HG03442 (cell line): ENCODE results near the gene CAMKMT.
A peak's percentile ranks its signal among the peaks of the same experiment; 100 is the strongest.

Source experiments
- ATAC-seq: cut with Tn5 transposase; IDR thresholded peaks from one replicate; pipeline ENCODE4 v1.9.1; 2021; ENCODE audit warnings: mild to moderate bottlenecking, moderate library complexity; ENCODE audit not compliant: unreplicated experiment

The CAMKMT gene

DNA sequence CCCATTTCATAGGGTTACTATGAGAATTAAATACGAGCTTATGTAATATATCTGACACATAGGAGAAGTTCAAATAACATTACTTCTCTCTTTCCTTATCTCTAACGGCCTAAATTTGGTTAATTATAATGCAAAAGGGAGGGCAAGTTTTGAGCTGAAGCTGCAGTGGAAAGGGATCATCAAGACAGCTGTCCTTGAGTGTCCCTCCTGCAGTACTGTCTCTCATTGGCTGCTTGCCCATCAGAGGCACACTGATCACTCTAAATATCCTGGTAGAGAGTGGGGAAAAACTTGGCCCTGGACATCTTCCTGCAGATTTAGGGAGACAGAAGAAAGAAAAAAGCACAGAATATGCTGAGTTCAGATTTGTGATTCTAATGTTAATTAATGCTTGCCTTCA lies 186.0 kb downstream of the CAMKMT start:
- no peak for ATAC-seq

DNA sequence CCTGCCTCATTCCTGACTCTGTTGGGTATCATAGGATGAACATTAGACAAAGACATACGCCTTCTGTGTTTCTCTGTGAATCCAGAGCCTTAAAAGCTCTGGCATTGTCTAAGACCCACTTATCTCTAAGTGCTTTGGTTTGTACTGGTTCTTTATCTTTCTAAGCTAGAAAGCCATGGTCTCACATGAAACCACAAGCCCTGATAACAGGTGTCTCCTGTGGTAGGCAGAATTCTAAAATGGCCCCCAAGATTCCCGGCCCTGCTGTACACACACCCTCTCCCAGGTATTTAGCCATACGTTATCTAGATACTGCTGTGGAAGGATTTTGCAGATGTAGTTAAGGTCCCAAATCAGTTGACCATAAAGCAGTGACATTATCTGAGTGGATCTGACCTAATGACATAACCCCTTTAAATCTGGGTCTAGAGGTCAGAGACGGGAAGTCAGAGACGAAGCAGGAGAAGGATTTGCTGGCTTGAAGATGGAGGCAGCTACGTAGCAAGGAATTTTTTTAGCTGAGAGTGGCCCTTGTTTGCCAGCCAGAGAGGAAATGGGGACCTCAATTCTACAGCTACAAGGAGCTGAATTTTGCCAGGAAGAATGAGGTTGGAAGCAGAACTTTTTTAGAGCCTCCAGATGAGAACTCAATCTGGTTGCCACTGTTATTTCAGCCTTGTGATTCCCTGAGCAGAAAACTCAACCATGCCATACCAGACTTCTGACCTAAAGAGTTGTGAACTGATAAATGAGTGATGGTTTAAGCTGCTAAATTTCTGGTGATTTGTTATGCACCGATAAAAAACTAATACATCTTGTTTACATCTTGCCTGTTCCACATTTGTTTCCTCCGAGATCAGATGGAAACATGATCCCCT lies 186.7 kb downstream of the CAMKMT start:
- ATAC-seq, result no peak

DNA sequence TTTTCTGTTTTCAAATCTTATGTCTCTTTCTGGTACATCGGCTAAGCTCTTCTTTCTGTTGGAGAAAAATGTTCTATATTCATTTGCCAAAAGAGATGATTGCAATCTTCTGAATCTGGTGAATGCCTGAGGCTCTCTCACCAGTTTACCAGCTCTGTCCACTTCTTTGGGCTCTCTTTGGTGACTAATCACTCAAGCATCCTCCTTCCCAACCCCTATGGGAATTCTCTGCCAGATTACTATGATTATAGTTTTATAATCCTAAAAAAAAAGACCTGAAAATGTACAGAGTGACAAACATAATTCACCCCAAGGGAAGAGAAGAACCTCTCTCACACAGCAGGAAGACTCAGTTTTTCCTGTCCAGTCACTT lies 187.3 kb downstream of the CAMKMT start:
- ATAC-seq, result no peak

DNA sequence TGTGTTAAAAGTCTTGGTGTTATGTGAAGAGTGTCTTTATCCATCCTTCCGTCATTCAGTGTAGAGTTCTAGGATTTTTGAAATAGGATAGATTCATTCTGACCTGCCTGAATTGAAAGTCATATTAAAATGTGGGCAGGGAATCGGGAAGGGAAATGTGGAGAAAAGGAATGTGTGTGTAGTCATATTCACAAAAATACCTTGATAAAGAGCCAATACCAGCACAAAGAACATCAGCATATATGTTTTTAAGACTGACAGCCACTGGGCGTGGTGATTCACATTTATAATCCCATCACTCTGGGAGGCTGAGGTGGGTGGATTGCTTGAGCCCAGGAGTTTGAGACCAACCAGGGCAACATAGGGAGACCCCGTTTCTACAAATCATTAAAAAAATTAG lies 188.1 kb downstream of the CAMKMT start:
- no peak for ATAC-seq

DNA sequence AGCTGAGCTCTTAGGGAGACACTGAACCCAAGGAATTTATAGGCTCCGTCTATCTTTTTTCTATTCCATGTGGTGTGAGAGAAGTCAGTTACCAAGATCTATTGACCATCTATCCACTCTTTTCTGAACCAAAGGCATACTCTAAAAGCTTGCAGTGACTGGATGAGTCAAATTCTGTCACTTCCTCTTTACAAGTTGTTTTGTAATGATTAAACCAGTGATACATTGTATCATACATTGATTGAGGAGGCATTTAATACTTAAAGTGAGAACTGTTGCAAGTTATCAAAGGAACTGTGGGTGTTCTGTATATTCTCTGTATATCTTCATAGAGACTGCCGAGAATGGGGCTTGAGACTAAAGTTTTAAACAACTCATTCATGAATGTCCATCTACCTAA lies 188.8 kb downstream of the CAMKMT start:
- ATAC-seq, result no peak

DNA sequence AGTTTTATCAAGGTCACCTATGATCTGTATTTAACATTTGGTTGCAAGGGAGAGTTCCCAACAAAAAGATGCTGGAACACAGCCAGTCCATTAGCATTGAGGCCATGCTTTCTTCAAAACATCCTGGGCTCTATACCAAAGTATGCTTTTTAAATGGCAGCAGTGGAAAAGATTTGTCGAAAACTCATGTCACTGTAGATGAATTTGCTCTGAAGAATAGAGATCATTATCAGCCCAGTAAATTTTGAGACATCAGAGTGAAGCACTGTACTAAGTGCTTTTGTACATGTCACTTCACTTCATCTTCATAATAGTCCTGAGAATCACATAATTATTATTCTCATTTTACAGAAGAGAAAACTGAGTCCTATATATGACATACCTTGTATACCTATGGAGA lies 189.8 kb downstream of the CAMKMT start:
- no peak for ATAC-seq

DNA sequence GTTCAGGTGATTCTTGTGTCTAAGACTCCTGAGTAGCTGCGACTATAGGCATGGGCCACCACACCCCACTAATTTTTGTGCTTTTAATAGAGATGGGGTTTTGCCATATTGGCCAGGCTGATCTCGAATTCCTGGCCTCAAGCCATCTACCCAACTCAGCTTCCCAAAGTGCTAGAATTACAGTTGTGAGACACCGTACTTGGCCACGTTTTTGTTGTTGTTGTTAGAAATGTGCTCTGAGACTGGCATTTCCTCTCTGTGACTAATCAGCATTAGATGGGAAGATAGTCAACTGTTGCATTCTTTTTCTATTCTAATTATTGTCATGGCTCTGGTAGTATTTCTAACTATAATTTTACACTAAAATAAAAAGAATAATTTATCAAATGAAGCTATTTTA lies 191.7 kb downstream of the CAMKMT start:
- ATAC-seq, result no peak

DNA sequence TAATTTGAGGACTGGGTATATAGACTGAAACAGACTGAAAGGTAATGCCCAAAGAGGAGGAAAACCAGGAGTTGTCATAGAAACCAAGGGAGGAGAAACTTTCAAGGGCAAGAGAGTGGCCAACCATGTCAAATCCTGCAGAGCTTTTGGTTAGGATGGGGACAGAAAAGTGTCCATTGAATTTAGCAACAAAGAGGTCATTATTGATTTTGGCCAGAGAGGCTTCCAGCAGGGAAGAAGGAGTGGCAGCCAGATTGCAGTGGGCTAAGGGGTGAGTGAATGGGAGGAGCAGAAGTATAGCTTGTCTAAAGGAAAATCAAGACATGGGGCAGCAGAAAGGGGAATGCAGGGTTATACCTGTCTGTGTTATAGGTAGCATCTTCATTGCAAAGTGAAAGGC lies 194.0 kb downstream of the CAMKMT start:
- ATAC-seq, result no peak

DNA sequence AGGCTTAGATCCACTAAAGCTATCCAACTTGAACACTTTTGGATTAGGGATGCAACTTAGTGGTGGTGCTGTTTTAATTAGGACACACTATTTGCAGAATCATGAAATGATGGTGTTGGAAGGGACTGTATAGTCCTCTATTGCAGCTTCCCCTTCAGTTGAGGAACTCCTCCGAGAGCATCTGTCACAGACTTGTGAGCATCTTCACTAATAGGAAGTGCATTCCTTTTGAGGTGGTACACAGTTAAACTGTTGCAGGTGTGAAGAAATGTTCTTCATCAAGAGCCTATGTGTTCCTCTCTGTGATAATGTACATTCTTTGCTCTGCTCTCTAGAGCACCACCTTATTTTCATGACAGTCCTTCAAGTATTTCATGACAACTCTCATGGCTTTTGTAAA lies 197.4 kb downstream of the CAMKMT start:
- no peak for ATAC-seq

DNA sequence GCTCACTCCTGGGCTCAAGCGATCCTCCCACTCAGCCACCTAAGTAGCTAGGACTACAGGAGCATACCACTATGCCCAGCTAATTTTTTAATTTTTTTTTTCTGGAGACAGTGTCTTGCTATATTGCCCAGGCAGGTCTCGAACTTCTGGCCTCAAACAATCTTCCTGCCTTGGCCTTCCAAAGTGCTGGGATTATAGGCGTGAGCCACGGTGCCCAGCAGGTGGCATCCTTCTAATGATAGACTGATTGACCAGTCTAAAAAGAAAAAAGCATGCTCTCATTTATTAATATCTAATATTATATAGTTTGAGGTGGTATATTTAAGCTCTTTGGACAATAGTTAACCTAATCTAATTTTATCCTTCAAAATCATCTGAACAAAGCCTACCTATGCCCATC lies 198.6 kb downstream of the CAMKMT start:
- no peak for ATAC-seq

DNA sequence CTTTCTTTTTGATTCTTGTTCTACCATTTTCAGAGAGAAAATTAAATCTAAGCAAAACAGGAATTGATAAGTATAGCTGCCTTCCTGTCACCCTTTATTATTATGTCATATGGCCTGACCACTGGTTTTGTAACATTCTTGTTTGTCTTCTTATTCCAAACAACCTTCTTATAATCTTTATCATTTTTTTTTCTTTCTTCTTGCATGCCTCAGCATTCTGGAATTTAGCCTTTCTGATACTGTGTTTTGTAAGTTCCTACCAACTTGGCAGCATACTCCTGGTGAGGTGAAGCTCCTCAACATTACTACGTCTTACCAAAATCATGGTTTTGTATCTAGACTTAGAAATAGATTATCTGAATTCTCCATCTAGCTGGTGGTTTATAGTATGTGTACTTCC lies 199.2 kb downstream of the CAMKMT start:
- no peak for ATAC-seq

DNA sequence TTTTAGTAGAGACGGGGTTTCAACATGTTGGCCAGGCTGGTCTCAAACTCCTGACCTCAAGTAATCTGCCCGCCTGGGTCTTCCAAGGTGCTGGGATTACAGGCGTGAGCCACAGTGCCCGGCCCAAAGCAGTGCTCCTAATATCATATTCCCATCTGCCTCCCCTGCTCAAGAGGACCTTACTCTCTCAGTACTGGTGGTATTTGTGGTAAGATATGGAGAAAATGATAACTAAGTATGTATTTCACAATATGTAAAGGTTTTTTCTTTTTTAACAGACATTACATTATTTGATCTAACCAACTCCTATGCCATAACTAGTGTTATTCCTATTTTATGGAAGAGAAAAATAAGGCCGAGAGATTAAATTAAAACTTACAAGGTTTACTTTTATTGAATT lies 201.0 kb downstream of the CAMKMT start:
- ATAC-seq, result no peak

DNA sequence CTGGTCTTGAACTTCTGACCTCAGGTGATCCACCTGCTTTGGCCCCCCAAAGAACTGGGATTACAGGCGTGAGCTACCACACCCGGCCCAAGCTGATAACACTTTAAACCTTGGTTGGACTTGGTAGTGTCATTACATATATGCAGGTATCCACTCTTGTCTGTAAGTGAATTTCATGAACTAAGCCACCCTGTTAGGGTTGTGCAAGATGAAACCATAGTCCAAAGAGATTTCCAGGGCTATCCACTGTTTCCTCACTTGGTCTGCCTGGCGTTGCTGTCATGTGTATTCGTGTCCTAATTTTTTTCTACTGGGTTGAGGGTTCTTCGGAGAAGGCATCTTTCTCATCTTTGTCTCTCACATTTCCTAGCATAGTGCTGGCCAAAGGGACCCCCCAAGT lies 203.0 kb downstream of the CAMKMT start:
- ATAC-seq, result no peak

DNA sequence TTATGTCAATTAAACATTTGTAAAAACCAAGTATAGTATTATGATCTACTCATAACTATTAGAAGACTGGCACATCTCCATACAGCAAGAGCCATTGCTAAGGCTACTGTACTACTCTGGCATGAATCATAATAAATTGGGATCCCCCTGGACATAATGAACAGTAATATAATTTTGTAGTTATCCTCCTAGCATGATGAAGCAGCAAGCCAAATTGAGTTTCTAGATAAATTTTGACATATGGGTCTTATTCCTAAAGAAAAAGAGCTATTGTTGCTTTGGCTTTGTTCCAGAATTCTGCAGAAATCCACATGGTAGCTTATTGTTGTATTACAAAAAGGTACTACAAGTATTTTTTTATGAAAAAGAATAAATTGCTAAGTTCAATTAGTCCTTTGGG lies 204.3 kb downstream of the CAMKMT start:
- ATAC-seq, result no peak

DNA sequence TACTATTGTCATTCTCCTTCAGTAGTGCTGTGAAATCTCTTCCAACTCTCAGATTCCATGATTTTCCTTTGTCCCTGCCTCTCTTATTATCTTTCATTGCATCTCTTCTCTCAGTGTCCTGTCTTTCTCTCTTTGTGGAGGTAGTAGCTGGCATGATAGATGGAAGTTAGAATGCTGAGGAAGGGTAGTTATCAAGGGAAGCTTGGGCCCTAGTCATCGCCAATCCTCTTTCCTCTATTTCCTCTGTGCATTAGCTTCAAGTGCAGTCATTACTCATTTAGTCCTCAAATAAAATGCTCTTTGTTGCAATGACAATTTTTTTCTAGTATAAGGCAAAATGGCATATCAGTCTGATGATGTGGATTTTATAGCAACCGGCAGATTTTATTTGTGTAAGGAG lies 207.7 kb downstream of the CAMKMT start:
- no peak for ATAC-seq

DNA sequence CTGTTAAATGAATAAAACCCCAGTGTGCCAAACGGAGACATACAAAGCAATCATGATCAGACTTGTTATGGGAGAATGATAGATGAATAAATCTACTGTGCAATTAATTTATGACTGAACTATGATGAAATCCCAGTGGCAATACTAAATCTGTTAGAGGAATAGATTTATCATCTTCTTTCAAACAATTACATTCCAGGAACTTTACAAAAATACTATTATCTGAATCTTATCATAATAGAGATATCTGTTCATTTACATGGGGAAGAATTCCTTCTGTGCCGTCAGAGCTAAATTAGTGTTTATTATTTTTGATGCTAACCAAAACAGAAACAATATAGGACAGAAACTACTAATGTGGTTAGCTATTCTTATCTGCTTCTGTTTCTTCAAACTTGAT lies 208.5 kb downstream of the CAMKMT start:
- ATAC-seq, result no peak

DNA sequence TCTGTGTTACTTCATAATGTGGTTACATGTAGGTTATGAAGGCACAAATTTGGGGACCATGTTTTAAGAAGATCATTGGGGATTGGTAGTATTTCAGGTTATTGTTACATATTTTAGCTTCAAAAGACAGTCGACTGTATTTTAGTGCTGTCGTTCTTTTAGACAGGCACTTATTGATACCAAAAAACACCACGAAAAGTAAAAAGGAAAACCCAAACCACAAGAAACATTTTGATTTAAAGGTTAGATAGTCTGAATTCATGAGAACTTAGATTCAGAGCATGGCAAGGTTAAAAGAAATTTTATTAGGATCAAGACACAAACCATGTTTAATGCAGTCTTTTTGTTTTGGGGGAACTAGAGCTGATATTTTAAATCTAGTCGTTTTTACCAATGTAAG lies 209.0 kb downstream of the CAMKMT start:
- no peak for ATAC-seq

DNA sequence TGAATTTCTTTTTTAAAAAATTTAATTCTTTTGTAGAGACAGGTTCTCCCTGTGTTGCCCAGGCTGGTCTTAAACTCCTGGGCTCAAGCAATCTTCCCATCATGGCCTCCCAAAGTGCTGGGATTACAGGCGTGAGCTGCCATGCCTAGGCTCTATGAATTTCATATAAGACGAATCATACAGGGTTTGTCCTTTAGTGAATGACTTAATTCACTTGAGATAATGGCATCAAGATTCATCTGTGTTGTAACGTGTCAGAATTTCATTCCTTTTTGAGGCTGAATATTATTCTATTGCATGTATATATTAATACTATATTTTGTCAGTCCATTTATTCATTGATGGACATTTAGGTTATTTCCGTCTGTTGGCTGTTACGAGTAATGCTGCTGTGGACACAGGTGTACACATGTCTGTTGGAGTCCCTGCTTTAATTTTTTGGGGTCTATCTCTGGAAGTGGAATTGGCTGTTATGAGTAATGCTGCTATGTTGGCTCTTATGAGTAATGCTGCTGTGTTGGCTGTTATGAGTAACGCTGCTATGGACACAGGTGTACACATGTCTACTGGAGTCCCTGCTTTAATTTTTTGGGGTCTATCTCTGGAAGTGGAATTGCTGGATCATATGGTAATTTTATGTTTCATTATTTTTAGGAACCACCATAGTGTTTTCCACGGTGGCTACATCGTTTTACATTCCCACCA lies 210.6 kb downstream of the CAMKMT start:
- ATAC-seq, result no peak

DNA sequence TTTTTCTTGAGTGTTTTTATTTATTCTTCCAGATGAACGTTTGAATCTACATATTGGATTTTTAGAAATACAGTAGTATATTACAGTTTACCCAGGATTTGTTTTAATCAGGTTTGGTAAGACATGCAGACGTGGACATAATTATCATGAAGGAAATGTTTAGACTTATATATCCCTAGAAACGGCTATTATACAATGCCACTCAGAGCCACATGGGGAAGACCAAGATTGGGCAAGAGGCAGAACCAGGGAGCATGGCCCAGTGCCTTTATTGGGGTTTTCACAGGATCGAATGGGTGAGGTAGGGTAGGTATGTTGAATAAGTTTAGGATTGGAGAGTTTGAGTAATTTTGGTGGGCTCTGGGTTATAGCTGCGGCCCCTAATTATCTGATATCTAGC lies 212.2 kb downstream of the CAMKMT start:
- ATAC-seq, result no peak

DNA sequence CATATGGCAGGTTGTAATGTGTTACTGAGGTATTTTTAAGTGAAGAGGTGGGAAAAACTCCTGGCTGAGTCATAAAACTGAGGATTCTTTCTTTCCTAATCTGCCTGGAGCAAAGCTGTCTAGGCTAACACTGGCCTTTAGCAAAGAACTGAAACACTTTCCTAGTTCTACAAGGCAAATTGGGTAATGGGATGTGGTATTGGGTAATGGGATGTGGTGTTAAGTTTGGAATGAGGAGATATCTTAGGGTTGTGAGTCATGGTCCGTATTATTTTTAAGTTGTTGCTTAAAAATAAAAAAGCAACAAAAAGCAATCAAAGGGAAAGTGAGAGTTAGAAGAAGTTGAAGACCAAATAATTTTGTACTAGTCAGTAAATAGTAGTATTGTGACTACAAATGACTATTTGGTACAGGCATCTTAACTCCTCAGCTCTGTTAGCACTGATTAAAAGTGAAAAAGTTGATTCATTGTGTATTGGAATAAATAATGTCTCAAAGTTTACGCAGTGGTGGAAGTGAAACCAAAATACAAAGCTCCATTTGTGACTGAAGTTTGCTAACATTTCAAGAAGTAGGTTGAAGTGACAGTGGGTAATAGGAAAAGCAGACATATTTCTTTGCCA lies 216.8 kb downstream of the CAMKMT start:
- peak; percentile 71 for ATAC-seq

DNA sequence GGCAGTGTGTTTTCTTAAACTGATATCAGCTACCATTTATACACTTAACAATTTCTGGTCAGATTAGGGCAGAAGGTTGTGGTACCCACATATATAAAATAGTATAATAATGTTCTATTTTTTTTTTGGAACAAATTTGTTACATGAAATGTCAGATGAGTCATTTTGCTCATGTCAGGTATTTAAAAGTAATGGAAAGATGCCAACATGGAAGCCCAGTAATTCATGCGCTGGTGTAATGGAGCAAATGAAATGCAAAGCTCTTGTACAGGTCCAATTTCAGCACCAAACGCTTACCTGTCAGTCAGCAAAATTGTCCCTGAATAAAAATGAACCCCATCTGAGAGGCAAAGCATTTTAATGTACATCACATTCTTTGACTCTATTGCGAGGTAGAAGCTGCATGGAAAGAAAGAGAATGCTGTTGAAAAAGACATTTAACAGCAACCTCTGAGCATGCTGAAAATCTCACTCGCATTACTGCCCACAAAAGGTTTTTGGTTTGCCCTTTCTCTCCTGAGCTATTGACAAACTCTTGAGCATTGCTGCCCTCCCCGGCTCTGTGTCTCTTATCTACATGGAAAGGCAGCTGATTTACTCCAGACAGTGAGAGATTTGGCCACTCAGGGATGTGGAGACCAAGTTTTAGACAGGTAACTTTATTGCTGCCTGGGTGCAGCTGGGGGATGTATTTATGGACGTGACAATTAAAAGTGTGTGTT lies 217.5 kb downstream of the CAMKMT start:
- no peak for ATAC-seq
